Activated CD8-positive, alpha-beta memory T cell treated with anti-CD3 and anti-CD28 coated beads for 24 hours (primary cell): Measurements from ENCODE around the gene ZFP69.
A peak's percentile ranks its signal among the peaks of the same experiment; 100 is the strongest.

Experiments
- DNase-seq: peaks from one replicate; pipeline ENCODE4 v3.0.0-alpha.2; 2020

The ZFP69 gene

DNA sequence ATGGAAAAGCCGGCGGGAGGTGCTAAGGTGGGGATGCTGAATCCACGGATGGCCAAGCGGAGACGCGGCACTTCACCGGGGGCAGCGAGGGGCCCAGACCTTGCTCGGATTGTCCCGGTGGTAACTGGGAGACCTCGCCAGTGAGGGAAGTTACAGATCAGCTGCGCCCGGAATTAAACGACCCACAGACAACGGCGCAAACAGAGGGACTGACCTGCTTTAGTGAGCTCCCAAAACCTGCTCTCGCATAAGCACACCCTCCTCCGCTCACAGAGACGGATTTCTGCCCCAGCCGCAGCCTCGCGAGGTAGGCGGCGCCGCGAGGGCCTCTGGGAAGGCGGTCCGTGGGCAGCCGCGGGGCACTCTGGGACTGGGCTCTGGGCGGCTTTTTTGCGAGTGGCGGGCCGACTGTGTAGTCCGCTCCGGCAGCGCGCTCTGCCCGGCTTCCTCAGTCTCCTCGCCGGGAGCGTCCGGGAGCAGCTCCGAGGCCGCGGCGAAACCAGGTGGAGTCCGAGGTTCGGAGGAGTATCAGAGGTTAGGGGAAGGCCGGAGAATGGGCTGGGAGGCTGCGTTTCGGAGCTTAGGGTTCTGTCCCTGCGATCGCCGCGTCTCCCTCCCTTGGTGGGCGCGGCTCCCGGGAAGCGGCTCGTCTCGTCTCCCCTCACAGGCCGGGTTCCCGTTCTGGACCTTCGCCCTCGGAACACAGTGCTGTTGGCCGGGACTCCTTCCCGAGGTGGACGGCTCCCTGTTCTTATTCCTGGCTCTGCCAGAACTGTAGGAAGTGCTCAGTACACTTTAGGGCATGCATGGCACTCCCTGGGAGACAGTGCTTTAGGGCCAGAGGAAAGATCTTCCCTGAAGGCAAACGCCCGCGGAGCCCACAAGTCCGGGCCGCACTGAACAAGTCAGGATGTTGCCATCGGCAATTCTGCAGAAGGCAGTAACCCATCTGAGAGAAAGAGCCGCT, 31.6 kb downstream of the ZFP69 start, which contains the start of gene EXO5:
EXO5 (plus strand) TSS at position 393 of the 967 bp plus-strand sequence. CDS start 5,778 bp downstream, outside the sequence.
- DNase-seq, result peak; percentile 93

DNA sequence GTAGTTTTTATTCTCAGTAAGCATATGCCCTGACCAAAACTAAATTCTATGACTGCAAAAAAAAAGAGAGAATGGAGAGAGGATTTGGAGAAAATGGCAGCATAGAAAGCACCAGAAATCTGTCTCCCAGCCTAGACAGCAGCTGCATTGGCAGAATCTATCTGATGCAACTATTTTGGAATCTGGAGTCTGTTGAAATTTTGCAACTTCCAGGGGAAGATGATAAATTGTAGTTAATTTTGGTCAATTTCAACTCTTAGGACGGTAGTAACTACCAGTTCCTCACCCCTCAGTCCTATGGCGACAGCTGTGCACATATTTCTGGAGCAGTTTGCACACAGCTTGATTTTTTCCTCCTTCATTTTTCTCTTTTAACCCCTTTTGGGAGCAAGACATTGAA, 42.4 kb downstream of the ZFP69 start:
- no peak for DNase-seq

DNA sequence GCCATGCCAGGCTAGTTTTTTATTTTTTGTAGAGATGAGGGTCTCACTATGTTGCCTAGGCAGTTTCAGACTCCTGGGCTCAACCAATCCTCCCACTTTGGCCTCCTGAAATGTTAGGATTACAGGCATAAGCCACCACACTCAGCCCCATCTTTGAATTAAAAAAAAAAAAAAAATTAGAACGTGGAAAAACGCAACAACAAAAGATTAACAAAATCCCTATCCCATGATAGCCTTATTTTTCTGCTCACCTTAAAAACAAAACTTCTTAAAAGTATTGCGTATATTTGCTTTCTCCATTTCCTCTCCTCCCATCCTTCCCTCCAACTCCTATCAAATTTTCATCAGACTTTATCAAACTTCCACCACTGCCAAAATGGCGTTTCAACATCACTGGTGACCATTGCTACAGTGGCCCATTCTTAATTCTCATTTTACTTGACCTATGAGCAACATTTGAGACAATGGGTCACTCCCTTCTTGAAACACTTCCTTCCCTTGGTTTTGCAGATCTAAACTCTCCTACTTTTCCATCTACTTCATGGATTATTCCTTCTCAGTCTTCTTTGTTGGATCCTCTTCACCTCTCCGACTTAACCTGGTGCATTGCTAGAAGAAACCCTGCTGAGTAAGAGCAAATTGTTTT, 53.8 kb downstream of the ZFP69 start:
- no peak for DNase-seq

DNA sequence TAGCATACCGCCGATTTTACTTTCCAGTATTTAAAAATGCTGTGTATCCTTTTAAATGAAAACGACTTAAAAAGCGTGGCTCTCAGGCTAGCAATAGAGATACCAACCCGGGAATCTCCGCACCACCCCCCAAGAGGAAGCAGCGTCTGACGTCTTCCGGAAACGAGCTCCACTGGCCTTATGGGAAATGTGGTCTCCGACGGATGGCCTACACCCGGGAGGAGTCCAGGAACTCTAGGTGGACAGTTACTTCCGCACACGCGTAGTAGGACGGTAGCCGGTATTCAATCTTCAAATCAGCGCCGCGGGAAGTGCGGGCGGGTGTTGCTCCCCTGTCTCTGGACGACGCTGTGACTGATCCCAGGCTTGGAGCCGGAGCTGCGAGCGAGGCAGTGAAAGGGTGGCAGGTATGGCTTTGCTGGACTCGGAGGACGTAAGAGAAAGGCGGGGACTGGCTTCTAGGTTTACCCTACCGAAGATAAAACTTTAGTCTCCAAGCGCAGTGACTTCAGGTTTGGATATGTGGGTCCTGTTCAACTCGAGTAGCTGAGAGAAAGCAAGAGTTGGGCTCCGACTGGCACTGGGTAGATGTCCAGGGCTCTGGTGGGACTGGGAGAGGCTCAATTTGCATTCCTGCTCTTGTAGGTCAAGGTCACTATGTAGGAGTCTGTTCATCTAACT, 54.4 kb downstream of the ZFP69 start, which contains the start of gene ZNF684:
ZNF684 (plus strand) TSS at position 257 of the 681 bp plus-strand sequence. CDS start 1,530 bp downstream, outside the sequence.
- DNase-seq, result peak; percentile 87

DNA sequence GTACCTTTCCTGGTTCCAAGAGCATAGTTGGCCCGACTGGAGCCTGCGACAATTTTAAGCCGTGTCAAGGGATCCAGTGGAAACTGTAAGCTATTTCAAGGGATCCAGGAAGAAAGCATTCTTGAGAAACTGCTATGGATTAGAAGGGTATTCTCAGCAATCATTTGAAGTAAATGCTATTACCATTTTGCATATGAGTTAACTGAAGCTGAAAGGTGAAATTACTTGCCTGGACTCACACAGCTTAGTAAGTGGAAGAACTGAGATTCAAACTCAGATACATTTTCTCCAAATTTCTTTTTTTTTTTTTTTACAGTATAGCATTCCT, 54.9 kb downstream of the ZFP69 start:
- no peak for DNase-seq

DNA sequence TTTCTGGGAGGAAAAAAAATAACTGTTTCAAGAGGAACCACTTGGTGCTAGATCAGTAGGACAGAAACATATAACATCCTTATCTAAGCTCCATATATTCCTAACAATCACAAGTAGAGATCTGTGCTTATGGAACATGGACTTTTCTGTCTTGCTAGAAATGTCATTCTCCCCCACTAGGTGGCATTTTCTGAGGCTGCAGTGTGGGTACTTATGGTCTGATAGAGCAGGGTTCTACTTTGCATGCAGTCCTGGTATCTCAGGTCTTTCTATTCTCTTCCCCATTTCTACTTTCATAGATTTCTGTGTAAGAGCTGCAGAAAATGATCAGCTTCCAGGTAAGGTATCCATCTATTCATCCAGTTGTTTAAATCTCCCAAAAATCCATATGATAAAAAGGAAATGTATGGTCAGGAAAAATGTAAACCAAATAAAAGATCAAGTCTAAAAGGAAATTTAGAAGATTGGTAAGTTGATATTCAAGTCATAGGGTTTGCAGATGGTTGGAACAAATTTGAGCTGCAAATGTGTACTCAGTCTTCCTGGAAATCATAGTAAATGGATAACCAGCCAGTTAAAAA, 55.8 kb downstream of the ZFP69 start:
- no peak for DNase-seq

DNA sequence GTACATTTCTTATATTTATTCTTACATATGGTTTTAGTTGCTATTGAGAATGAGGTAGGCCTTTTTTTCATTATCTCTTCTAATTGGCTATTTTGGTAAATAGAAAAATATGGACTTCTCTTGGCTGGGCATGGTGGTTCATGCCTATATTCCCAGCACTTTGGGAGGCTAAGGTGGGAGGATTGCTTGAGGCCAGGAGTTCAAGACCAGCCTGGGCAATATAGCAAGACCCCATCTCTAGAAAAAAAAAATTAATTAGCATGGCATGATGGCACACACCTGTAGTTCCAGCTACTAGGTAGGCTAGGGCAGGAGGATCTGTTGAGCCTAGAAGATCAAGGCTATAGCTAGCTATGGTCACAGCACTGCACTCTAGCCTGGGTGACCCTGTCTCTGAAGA, 57.5 kb downstream of the ZFP69 start:
- no peak for DNase-seq

DNA sequence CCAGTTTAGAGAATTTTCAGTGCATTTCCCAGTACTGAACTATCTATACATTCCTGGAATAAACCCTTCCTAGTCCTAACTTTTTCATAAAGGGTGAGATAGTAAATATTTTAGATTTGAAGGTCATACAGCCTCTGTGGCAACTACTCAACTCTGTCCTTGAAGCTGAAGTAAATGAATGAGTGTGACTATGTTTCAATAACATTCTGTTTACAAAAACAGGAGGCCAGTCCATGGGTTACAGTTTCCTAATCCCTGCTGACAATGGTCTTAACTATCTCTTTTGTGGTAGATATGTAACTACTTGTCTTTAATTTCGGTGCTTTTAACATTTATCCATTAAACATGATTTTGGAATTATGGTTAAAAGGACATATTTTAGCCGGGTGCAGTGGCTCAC, 58.6 kb downstream of the ZFP69 start:
- DNase-seq, result no peak

DNA sequence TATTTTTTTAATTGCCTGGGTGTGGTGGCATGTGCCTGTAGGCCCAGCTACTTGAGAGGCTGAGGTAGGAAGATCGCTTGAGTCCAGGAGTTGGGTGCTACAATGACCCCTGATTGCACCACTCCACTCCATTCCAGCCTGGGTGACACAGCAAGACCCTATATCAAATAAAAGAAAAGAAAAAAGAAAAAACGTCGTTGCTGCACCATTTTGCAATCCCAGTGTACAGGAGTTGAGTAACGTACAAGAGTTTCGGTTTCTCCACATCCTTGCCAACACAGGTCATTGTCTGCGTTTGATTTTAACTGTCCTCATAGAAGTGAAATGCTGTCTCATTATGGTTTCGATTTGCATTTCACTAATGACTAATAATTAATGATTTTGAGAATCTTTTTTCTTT, 62.2 kb downstream of the ZFP69 start:
- no peak for DNase-seq
